ENCODE data around the gene SLC22A23. TPM values are rescaled to one million over a fixed set of nuclear protein-coding genes. Genes with fewer than 3 reads are reported as not detected.

SLC22A23 gene
- total and polyA plus RNA-seq, 4 donors, result 4.9 to 45.4 (median 19.7) TPM

- no peaks in the 10 kb centered on the region for H3K36me3 ChIP-seq (ENCODE audit: control insufficient read depth in 4 of 4, insufficient read depth in 3 of 4, low read depth in 1 of 4, low read length in 3 of 4)
- WGBS, result 59% methylated on average over 4 of the region's 4 CpGs
Observed at GRCh38 chr6:3439961-3440360, 16.9 kb downstream of the SLC22A23 start.

GRCh38 chr6:3438190-3439167 is 18.4 kb downstream of the SLC22A23 start:
- WGBS, result 74% methylated on average over 26 of the region's 26 CpGs
- H3K4me3 ChIP-seq (ENCODE audit: low read depth in 1 of 3, low read length in 3 of 3), result no peak overlapping the region
- H3K9ac ChIP-seq (ENCODE audit: low read depth in 1 of 2, low read length in 2 of 2), result no peak overlapping the region
- no peaks in the 10 kb centered on the region for H3K9me3 ChIP-seq (ENCODE audit: control insufficient read depth in 4 of 4, low read length in 3 of 4)
- H3K36me3 ChIP-seq (ENCODE audit: control insufficient read depth in 4 of 4, insufficient read depth in 3 of 4, low read depth in 1 of 4, low read length in 3 of 4), result no peaks in the 10 kb centered on the region
- DNase-seq (ENCODE audit: low spot score), result peak; percentile 32
- TF ChIP-seq HNF4G (IDR thresholded peaks at IDR 0.05), result no peak
- TF ChIP-seq FOXA2 (IDR thresholded peaks at IDR 0.05), result no peak
- no peak for TF ChIP-seq SP1 (IDR thresholded peaks at IDR 0.05)
- TF ChIP-seq, protein P1, sequence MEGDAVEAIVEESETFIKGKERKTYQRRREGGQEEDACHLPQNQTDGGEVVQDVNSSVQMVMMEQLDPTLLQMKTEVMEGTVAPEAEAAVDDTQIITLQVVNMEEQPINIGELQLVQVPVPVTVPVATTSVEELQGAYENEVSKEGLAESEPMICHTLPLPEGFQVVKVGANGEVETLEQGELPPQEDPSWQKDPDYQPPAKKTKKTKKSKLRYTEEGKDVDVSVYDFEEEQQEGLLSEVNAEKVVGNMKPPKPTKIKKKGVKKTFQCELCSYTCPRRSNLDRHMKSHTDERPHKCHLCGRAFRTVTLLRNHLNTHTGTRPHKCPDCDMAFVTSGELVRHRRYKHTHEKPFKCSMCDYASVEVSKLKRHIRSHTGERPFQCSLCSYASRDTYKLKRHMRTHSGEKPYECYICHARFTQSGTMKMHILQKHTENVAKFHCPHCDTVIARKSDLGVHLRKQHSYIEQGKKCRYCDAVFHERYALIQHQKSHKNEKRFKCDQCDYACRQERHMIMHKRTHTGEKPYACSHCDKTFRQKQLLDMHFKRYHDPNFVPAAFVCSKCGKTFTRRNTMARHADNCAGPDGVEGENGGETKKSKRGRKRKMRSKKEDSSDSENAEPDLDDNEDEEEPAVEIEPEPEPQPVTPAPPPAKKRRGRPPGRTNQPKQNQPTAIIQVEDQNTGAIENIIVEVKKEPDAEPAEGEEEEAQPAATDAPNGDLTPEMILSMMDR (IDR thresholded peaks at IDR 0.05; ENCODE audit: low read depth, low read length, missing input control), result no peak
- TF ChIP-seq EGR1 (IDR thresholded peaks at IDR 0.05; ENCODE audit: low read depth in 2 of 2), result no peak
- TF ChIP-seq RXRA (IDR thresholded peaks at IDR 0.05), result no peak
- TF ChIP-seq JUND (IDR thresholded peaks at IDR 0.05), result no peak
- TF ChIP-seq, protein P2, sequence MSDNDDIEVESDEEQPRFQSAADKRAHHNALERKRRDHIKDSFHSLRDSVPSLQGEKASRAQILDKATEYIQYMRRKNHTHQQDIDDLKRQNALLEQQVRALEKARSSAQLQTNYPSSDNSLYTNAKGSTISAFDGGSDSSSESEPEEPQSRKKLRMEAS (IDR thresholded peaks at IDR 0.05), result no peak
- TF ChIP-seq TAF1 (conservative IDR thresholded peaks at IDR 0.05), result no peak
- no peak for TF ChIP-seq ATF3 (IDR thresholded peaks at IDR 0.05)
- TF ChIP-seq, protein P3, sequence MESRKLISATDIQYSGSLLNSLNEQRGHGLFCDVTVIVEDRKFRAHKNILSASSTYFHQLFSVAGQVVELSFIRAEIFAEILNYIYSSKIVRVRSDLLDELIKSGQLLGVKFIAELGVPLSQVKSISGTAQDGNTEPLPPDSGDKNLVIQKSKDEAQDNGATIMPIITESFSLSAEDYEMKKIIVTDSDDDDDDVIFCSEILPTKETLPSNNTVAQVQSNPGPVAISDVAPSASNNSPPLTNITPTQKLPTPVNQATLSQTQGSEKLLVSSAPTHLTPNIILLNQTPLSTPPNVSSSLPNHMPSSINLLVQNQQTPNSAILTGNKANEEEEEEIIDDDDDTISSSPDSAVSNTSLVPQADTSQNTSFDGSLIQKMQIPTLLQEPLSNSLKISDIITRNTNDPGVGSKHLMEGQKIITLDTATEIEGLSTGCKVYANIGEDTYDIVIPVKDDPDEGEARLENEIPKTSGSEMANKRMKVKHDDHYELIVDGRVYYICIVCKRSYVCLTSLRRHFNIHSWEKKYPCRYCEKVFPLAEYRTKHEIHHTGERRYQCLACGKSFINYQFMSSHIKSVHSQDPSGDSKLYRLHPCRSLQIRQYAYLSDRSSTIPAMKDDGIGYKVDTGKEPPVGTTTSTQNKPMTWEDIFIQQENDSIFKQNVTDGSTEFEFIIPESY (IDR thresholded peaks at IDR 0.05), result no peak
- no peak for TF ChIP-seq GABPA (IDR thresholded peaks at IDR 0.05 in 1 of 2, conservative IDR thresholded peaks at IDR 0.05 in 1 of 2)
- no peak for TF ChIP-seq RAD21 (IDR thresholded peaks at IDR 0.05)
- no peak for TF ChIP-seq FOXA1 (IDR thresholded peaks at IDR 0.05)
- no peak for TF ChIP-seq NR2F2 (IDR thresholded peaks at IDR 0.05)
- no peaks in the 10 kb centered on the region for H3K27me3 ChIP-seq (ENCODE audit: control insufficient read depth in 4 of 4, insufficient read depth in 4 of 4, low read length in 3 of 4)
- H3K27ac ChIP-seq (ENCODE audit: low read depth in 1 of 2, low read length in 2 of 2), result no peak overlapping the region
- no peaks in the 10 kb centered on the region for H3K4me1 ChIP-seq (ENCODE audit: control insufficient read depth in 4 of 4, insufficient read depth in 4 of 4, low read length in 3 of 4)

More at GRCh38 chr6:3439961-3440360, 16.9 kb downstream of the SLC22A23 start:
- no peaks in the 10 kb centered on the region for H3K27me3 ChIP-seq (ENCODE audit: control insufficient read depth in 4 of 4, insufficient read depth in 4 of 4, low read length in 3 of 4)
- TF ChIP-seq HNF4A (conservative IDR thresholded peaks at IDR 0.05), result no peak
- H3K4me1 ChIP-seq (ENCODE audit: control insufficient read depth in 4 of 4, insufficient read depth in 4 of 4, low read length in 3 of 4), result peaks cover 0 to 3% (median 0%) of the 10 kb centered on the region in 4 donors
- H3K9me3 ChIP-seq (ENCODE audit: control insufficient read depth in 4 of 4, low read length in 3 of 4), result no peaks in the 10 kb centered on the region
- DNase-seq (ENCODE audit: low spot score), result no peak
- no peak overlapping the region for H3K4me3 ChIP-seq (ENCODE audit: low read depth in 1 of 3, low read length in 3 of 3)
- H3K9ac ChIP-seq (ENCODE audit: low read depth in 1 of 2, low read length in 2 of 2), result no peak overlapping the region
- H3K27ac ChIP-seq (ENCODE audit: low read depth in 1 of 2, low read length in 2 of 2), result no peak overlapping the region
